Prostate gland (tissue), 2 donors: ENCODE measurements around the gene RNPEPL1. TPM values are rescaled to one million over a fixed set of nuclear protein-coding genes. Genes with fewer than 3 reads are reported as not detected.

Experiments
- DNase-seq: peaks from one replicate; pipeline ENCODE4 v3.0.0-alpha.2; 2019; ENCODE audit warnings: low spot score
- H3K27ac ChIP-seq, 2 donors: fragments of 200-600 bp; sonication (generic); 2 replicates each; pipeline ENCODE4 v1.5.1; 2017 to 2019
- H3K27me3 ChIP-seq: fragments of 200-600 bp; sonication (generic); replicated peaks from 2 replicates; pipeline ENCODE4 v1.5.1; 2019; ENCODE audit not compliant: insufficient read depth
- H3K36me3 ChIP-seq, 2 donors: fragments of 200-600 bp; sonication (generic); 1 replicate in 1 of 2; 2 replicates in 1 of 2; pipeline versions ENCODE4 v1.5.1 to v1.8.1; 2017 to 2019
- H3K4me1 ChIP-seq: fragments of 200-600 bp; sonication (generic); replicated peaks from 2 replicates; pipeline ENCODE4 v1.5.1; 2019
- H3K4me3 ChIP-seq, 2 donors: fragments of 200-600 bp; sonication (generic); 2 replicates each; pipeline ENCODE4 v1.5.1; 2017 to 2019
- H3K9me3 ChIP-seq: fragments of 200-600 bp; sonication (generic); 2 replicates; pipeline ENCODE4 v1.5.1; 2017
- CTCF ChIP-seq, 4 experiments: fragments of 200-600 bp in 2 of 4; fragments of 450-650 bp in 2 of 4; sonication (generic) in 2 of 4; IDR thresholded peaks; 1 replicate in 3 of 4; 2 replicates in 1 of 4; pipeline ENCODE4 v1.5.1; 2016 to 2019; ENCODE audit warnings: antibody characterized with exemption in 4 of 4, mild to moderate bottlenecking in 2 of 4, moderate library complexity in 2 of 4
- POLR2A ChIP-seq: fragments of 450-650 bp; IDR thresholded peaks from one replicate; pipeline ENCODE4 v1.6.1; 2016; ENCODE audit warnings: antibody characterized with exemption, mild to moderate bottlenecking
- POLR2AphosphoS5 ChIP-seq: sonication (generic); formaldehyde crosslinking; IDR thresholded peaks from one replicate; pipeline ENCODE4 v1.6.1; 2017; ENCODE audit warnings: antibody characterized with exemption
- WGBS: methylation state at CpG from one replicate; pipeline ENCODE4 v1.1.5; 2018; 5-methylcytosine and 5-hydroxymethylcytosine counted together
- intact Hi-C: fragments of 100-400 bp; cut with DNase I; formaldehyde crosslinking; loops from one replicate; pipeline ENCODE4 v1.14.2; 2022
- total RNA-seq, 2 donors: library from RNA; depleted of rRNA; stranded (reverse); fragments of >200 nt; gene quantifications; one replicate each; pipeline ENCODE4 v1.1.0, GENCODE V29; 2016

Gene RNPEPL1
- total RNA-seq, 2 donors from 2014 or later, result 36.9 to 94.7 TPM

- H3K4me1 ChIP-seq, result peaks cover 19% of the 10 kb centered on the region
- H3K36me3 ChIP-seq, result no peaks in the 10 kb centered on the region
- peak overlapping the region; percentile 91 to 92 for H3K4me3 ChIP-seq
- H3K9me3 ChIP-seq, result no peaks in the 10 kb centered on the region
- TF ChIP-seq POLR2AphosphoS5, result no peak
- TF ChIP-seq POLR2A, result no peak
- TF ChIP-seq CTCF (IDR thresholded peaks at IDR 0.05), result no peak
- H3K27me3 ChIP-seq, result no peaks in the 10 kb centered on the region
- intact Hi-C loops, result loop anchor here (2.0 kb wide), 1 partner anchor 26 kb away; the partner anchor contains the start of gene DUSP28
- H3K27ac ChIP-seq, result peak overlapping the region; percentile 92 to 98
- 2% methylated on average over 31 of the region's 62 CpGs for WGBS
- DNase-seq, result no peak
Measured at GRCh38 chr2:240586919-240587800, 18.9 kb downstream of the RNPEPL1 start.

GRCh38 chr2:240588006-240588655 is 19.8 kb downstream of the RNPEPL1 start:
- Histone ChIP-seq H3K4me3 (peak overlapping the region in 1 of 2 donors; percentile 91), H3K4me1 (peaks cover 19% of the 10 kb centered on the region), H3K36me3 (no peaks in the 10 kb centered on the region), H3K27ac (no peak overlapping the region), H3K9me3 (no peaks in the 10 kb centered on the region), H3K27me3 (no peaks in the 10 kb centered on the region)
- DNase-seq, result no peak
- 73% methylated on average over 10 of the region's 10 CpGs for WGBS
- intact Hi-C loops, result no loop called here
- TF ChIP-seq CTCF (IDR thresholded peaks at IDR 0.05), result no peak
- TF ChIP-seq POLR2A, result no peak
- TF ChIP-seq POLR2AphosphoS5, result no peak

- Histone ChIP-seq H3K4me1 (peaks cover 19% of the 10 kb centered on the region), H3K27ac (no peak overlapping the region), H3K4me3 (no peak overlapping the region), H3K27me3 (no peaks in the 10 kb centered on the region), H3K9me3 (no peaks in the 10 kb centered on the region), H3K36me3 (no peaks in the 10 kb centered on the region)
- DNase-seq, result no peak
- TF ChIP-seq POLR2A (no peak), CTCF (IDR thresholded peaks at IDR 0.05) (no peak), POLR2AphosphoS5 (no peak)
- intact Hi-C loops, result no loop called here
- 74% methylated on average over 4 of the region's 4 CpGs for WGBS
Measured at GRCh38 chr2:240588669-240589068, 20.4 kb downstream of the RNPEPL1 start.

- WGBS, result 82% methylated on average over 14 of the region's 14 CpGs
- Histone ChIP-seq H3K27ac (no peak overlapping the region), H3K4me1 (peaks cover 21% of the 10 kb centered on the region), H3K27me3 (no peaks in the 10 kb centered on the region), H3K9me3 (no peaks in the 10 kb centered on the region), H3K36me3 (no peaks in the 10 kb centered on the region), H3K4me3 (no peak overlapping the region)
- TF ChIP-seq POLR2A (no peak), CTCF (IDR thresholded peaks at IDR 0.05) (no peak), POLR2AphosphoS5 (no peak)
- intact Hi-C loops, result no loop called here
- no peak for DNase-seq
Measured at GRCh38 chr2:240589375-240589774, 21.1 kb downstream of the RNPEPL1 start.
